H1 (cell line): ENCODE results near the gene PYGB. TPM values are rescaled to one million over a fixed set of nuclear protein-coding genes. Genes with fewer than 3 reads are reported as not detected.

Source experiments
- CTCF ChIA-PET: fragments of 300-600 bp; sonication (Branson Sonifier 250); formaldehyde crosslinking; loops from one replicate; lab custom pipeline; 2021; ENCODE audit not compliant: partially characterized antibody; lab: Charles Lee
- POLR2A ChIA-PET: fragments of 300-600 bp; sonication (Branson Sonifier 250); formaldehyde crosslinking; loops from one replicate; lab custom pipeline; 2021; ENCODE audit warnings: inconsistent platforms; ENCODE audit not compliant: partially characterized antibody; lab: Charles Lee
- DNase-seq, 2 experiments: peaks; one replicate each; pipeline versions ENCODE4 v3.0.0 to v3.0.0-alpha.2; 2010 to 2022; ENCODE audit warnings: low spot score in 2 of 2, low read depth in 1 of 2, mixed read lengths in 1 of 2
- FAIRE-seq: peaks from 2 replicates; lab custom pipeline; 2011; peaks lifted over from hg19 to GRCh38; lab: Jason Lieb, UNC
- H2AFZ ChIP-seq: 2 replicates; pipeline ENCODE4 v1.8.1; 2012; ENCODE audit warnings: low read length, inconsistent platforms
- H2AK5ac ChIP-seq: 2 replicates; pipeline ENCODE4 v1.6.1; 2013; ENCODE audit warnings: low read depth, low read length
- H2BK120ac ChIP-seq: replicated peaks from 2 replicates; pipeline ENCODE3; 2013; ENCODE audit warnings: low read depth, low read length, inconsistent platforms
- H2BK12ac ChIP-seq: 2 replicates; pipeline ENCODE4 v1.6.1; 2013; ENCODE audit warnings: low read depth, low read length
- H2BK15ac ChIP-seq: 2 replicates; pipeline ENCODE4 v1.6.1; 2013; ENCODE audit warnings: low read length
- H2BK20ac ChIP-seq: 2 replicates; pipeline ENCODE4 v1.6.1; 2013; ENCODE audit warnings: low read length
- H2BK5ac ChIP-seq: 2 replicates; pipeline ENCODE4 v1.6.1; 2013; ENCODE audit warnings: low read depth, low read length
- H3K14ac ChIP-seq: 2 replicates; pipeline ENCODE4 v1.6.1; 2013; ENCODE audit warnings: inconsistent platforms; ENCODE audit not compliant: insufficient read length
- H3K18ac ChIP-seq: 2 replicates; pipeline ENCODE4 v1.6.1; 2013; ENCODE audit warnings: low read length; ENCODE audit errors: extremely low read depth
- H3K23ac ChIP-seq: 2 replicates; pipeline ENCODE4 v1.6.1; 2013; ENCODE audit warnings: inconsistent platforms; ENCODE audit not compliant: insufficient read length
- H3K23me2 ChIP-seq: 2 replicates; pipeline ENCODE4 v1.6.1; 2013; ENCODE audit warnings: low read depth, low read length
- H3K27ac ChIP-seq: 2 replicates; pipeline ENCODE4 v1.6.1; 2011; ENCODE audit warnings: low read depth, low read length, inconsistent platforms
- H3K27me3 ChIP-seq, 4 experiments: replicated peaks in 1 of 4; 1 replicate in 1 of 4; 2 replicates in 3 of 4; pipeline versions ENCODE4 v1.6.1 to v1.8.1; 2011 to 2013; ENCODE audit warnings: low read length in 3 of 4, mild to moderate bottlenecking in 3 of 4, inconsistent platforms in 2 of 4, mixed read lengths in 2 of 4, moderate library complexity in 1 of 4; ENCODE audit not compliant: control insufficient read depth in 3 of 4, insufficient read depth in 3 of 4; ENCODE audit errors: extremely low read depth in 1 of 4
- H3K36me3 ChIP-seq, 4 experiments: 2 replicates each; pipeline versions ENCODE4 v1.6.1 to v1.8.1; 2011 to 2013; ENCODE audit warnings: mild to moderate bottlenecking in 4 of 4, low read length in 3 of 4, moderate library complexity in 2 of 4, control low read depth in 1 of 4, inconsistent platforms in 1 of 4; ENCODE audit not compliant: insufficient read depth in 4 of 4, control insufficient read depth in 2 of 4
- H3K4ac ChIP-seq: replicated peaks from 2 replicates; pipeline ENCODE3; 2013; ENCODE audit warnings: low read length, low read depth, mixed read lengths, inconsistent platforms; ENCODE audit not compliant: insufficient read length
- H3K4me1 ChIP-seq, 4 experiments: replicated peaks in 1 of 4; 1 replicate in 1 of 4; 2 replicates in 3 of 4; pipeline versions ENCODE4 v1.6.1 to v1.8.1; 2011 to 2013; ENCODE audit warnings: low read length in 3 of 4, inconsistent platforms in 2 of 4, mixed read lengths in 1 of 4; ENCODE audit not compliant: insufficient read depth in 4 of 4, control insufficient read depth in 3 of 4
- H3K4me2 ChIP-seq, 2 experiments: 2 replicates each; pipeline versions ENCODE4 v1.6.1 to v1.8.1; 2011 to 2013; ENCODE audit warnings: low read depth in 2 of 2, low read length in 2 of 2, control low read depth in 1 of 2, inconsistent platforms in 1 of 2, mild to moderate bottlenecking in 1 of 2; ENCODE audit not compliant: insufficient read depth in 1 of 2
- H3K4me3 ChIP-seq, 4 experiments: fragments of 200-600, 300-600 bp in 1 of 4; sonication (generic), shearing (Covaris generic), sonication (Bioruptor Twin) in 1 of 4; 2 replicates each; pipeline versions ENCODE4 v1.5.1 to v1.8.1; 2011 to 2016; ENCODE audit warnings: low read length in 4 of 4, low read depth in 3 of 4, control low read depth in 2 of 4, inconsistent platforms in 2 of 4, mild to moderate bottlenecking in 2 of 4, mixed read lengths in 1 of 4, moderate library complexity in 1 of 4; ENCODE audit not compliant: insufficient read depth in 2 of 4; ENCODE audit errors: extremely low read depth in 1 of 4
- H3K56ac ChIP-seq: replicated peaks from 2 replicates; pipeline ENCODE3; 2013; ENCODE audit warnings: low read depth, mild to moderate bottlenecking, mixed read lengths, low read length, inconsistent platforms; ENCODE audit not compliant: insufficient read length
- H3K79me1 ChIP-seq: 2 replicates; pipeline ENCODE4 v1.6.1; 2013; ENCODE audit warnings: low read depth, low read length, control low read depth
- H3K79me2 ChIP-seq, 2 experiments: 2 replicates each; pipeline versions ENCODE4 v1.6.1 to v1.8.1; 2012 to 2013; ENCODE audit warnings: low read length in 2 of 2, mild to moderate bottlenecking in 2 of 2, inconsistent platforms in 1 of 2; ENCODE audit not compliant: insufficient read depth in 2 of 2, control insufficient read depth in 1 of 2
- H3K9ac ChIP-seq, 4 experiments: replicated peaks in 1 of 4; 1 replicate in 1 of 4; 2 replicates in 3 of 4; pipeline versions ENCODE4 v1.6.1 to v1.8.1; 2011 to 2013; ENCODE audit warnings: low read depth in 3 of 4, low read length in 3 of 4, control low read depth in 2 of 4, mild to moderate bottlenecking in 2 of 4, moderate library complexity in 2 of 4, inconsistent platforms in 1 of 4; ENCODE audit errors: extremely low read depth in 1 of 4
- H3K9me3 ChIP-seq, 2 experiments: 2 replicates each; pipeline versions ENCODE4 v1.6.1 to v1.8.1; 2012 to 2013; ENCODE audit warnings: mild to moderate bottlenecking in 2 of 2, moderate library complexity in 2 of 2, control low read depth in 1 of 2, inconsistent platforms in 1 of 2, low read depth in 1 of 2, low read length in 1 of 2, mixed read lengths in 1 of 2; ENCODE audit not compliant: insufficient read depth in 2 of 2
- H4K20me1 ChIP-seq, 2 experiments: replicated peaks in 1 of 2; 2 replicates each; pipeline versions ENCODE3 to v1.8.1; 2011 to 2013; ENCODE audit warnings: inconsistent platforms in 2 of 2, low read length in 2 of 2, mild to moderate bottlenecking in 1 of 2; ENCODE audit not compliant: insufficient read depth in 2 of 2, control insufficient read depth in 1 of 2
- H4K5ac ChIP-seq: 2 replicates; pipeline ENCODE4 v1.6.1; 2013; ENCODE audit warnings: low read length, low read depth, mixed read lengths, inconsistent platforms; ENCODE audit not compliant: insufficient read length
- H4K8ac ChIP-seq: 2 replicates; pipeline ENCODE4 v1.8.0; 2013; ENCODE audit warnings: mild to moderate bottlenecking, moderate library complexity, low read length, inconsistent platforms; ENCODE audit not compliant: insufficient read depth; ENCODE audit errors: extremely low read depth
- H4K91ac ChIP-seq: replicated peaks from 2 replicates; pipeline ENCODE3; 2013; ENCODE audit warnings: low read length, mixed read lengths, inconsistent platforms; ENCODE audit not compliant: insufficient read length
- BACH1 ChIP-seq: IDR thresholded peaks from 2 replicates; pipeline ENCODE4 v1.6.1; 2012; ENCODE audit warnings: low read length, improper control_type of control experiment
- EGR1 ChIP-seq: IDR thresholded peaks from 2 replicates; pipeline ENCODE4 v1.6.1; 2011; ENCODE audit warnings: low read depth, low read length, borderline replicate concordance
- EP300 ChIP-seq, 2 experiments: IDR thresholded peaks; 1 replicate in 1 of 2; 2 replicates in 1 of 2; pipeline ENCODE4 v1.6.1; 2011 to 2012; ENCODE audit warnings: low read depth in 2 of 2, low read length in 2 of 2, mild to moderate bottlenecking in 2 of 2, borderline replicate concordance in 1 of 2, inconsistent platforms in 1 of 2, moderate library complexity in 1 of 2
- FOSL1 ChIP-seq: IDR thresholded peaks from 2 replicates; pipeline ENCODE4 v1.6.1; 2011; ENCODE audit warnings: mild to moderate bottlenecking, low read depth, low read length, moderate library complexity; ENCODE audit not compliant: insufficient read depth
- JUND ChIP-seq: IDR thresholded peaks from 2 replicates; pipeline ENCODE4 v1.6.1; 2011; ENCODE audit warnings: mild to moderate bottlenecking, improper control_type of control experiment, low read length
- POLR2A ChIP-seq, 2 experiments: IDR thresholded peaks; 1 replicate in 1 of 2; 2 replicates in 1 of 2; pipeline ENCODE4 v1.6.1; 2011; ENCODE audit warnings: low read depth in 2 of 2, low read length in 2 of 2, mild to moderate bottlenecking in 2 of 2; ENCODE audit errors: control extremely low read depth in 1 of 2
- RFX5 ChIP-seq: IDR thresholded peaks from 2 replicates; pipeline ENCODE4 v1.6.1; 2011; ENCODE audit warnings: low read depth, low read length, improper control_type of control experiment, borderline replicate concordance
- ZNF274 ChIP-seq: IDR thresholded peaks from 2 replicates; pipeline ENCODE4 v1.7.0; 2012; ENCODE audit warnings: low read length, borderline replicate concordance; ENCODE audit errors: extremely low read depth
- WGBS, 2 experiments: shearing (Covaris generic) in 1 of 2; methylation state at CpG; one replicate each; pipeline versions ENCODE4 v1.1.6 to v1.1.7; 2013 to 2015; ENCODE audit warnings: low lambda C conversion rate in 2 of 2, mixed read lengths in 2 of 2, inconsistent platforms in 1 of 2, low coverage in 1 of 2, missing lambda C conversion rate in 1 of 2; ENCODE audit not compliant: insufficient replicate concordance in 2 of 2, insufficient coverage in 1 of 2, insufficient read length in 1 of 2; ENCODE audit errors: extremely low coverage in 1 of 2, missing lambda C conversion rate in 1 of 2; 5-methylcytosine and 5-hydroxymethylcytosine counted together
- polyA plus RNA-seq, 7 experiments: library from polyadenylated mRNA; depleted of rRNA in 3 of 7; stranded (reverse) in 5 of 7; unstranded in 2 of 7; fragments of >200 nt in 5 of 7; fragments of 200-250 nt in 2 of 7; gene quantifications; 1 replicate in 5 of 7; 2 replicates in 1 of 7; 4 replicates in 1 of 7; pipeline versions ENCODE4 v1.2.1 to v1.2.3, GENCODE V29; 2011 to 2013; ENCODE audit warnings: missing spikeins in 2 of 7, mixed read lengths in 2 of 7
- total RNA-seq: library from RNA; stranded (reverse); fragmentation: NEBNext Ultra II Directional; extraction: Animal tissue kit (Norgen Biotek cat#: 25700); gene quantifications from 2 replicates; pipeline ENCODE4 v1.2.1, GENCODE V29; 2021

PYGB gene
- total and polyA plus RNA-seq, 2 of the 8 experiments (the other 6 are each of a cell fraction or from before 2014, with no cell fraction given) = 26.6 to 56.0 TPM

- Histone ChIP-seq H3K14ac (no peak overlapping the region), H3K23ac (no peak overlapping the region), H4K91ac (no peak overlapping the region), H3K79me2 (no peaks in the 10 kb centered on the region), H3K27me3 (no peaks in the 10 kb centered on the region), H3K4ac (no peak overlapping the region), H3K4me1 (no peaks in the 10 kb centered on the region), H4K20me1 (peaks cover 0 to 14% of the 10 kb centered on the region in 2 experiments), H2BK12ac (no peak overlapping the region), H3K56ac (no peak overlapping the region), H2AFZ (no peak overlapping the region), H3K27ac (no peak overlapping the region), H3K9ac (no peak overlapping the region), H2BK20ac (no peak overlapping the region), H3K18ac (no peak overlapping the region), H3K36me3 (peaks cover 4 to 25% (median 19%) of the 10 kb centered on the region in 4 experiments; a peak in 6 of 8 replicates), H2BK15ac (no peak overlapping the region), H2BK5ac (no peak overlapping the region), H3K79me1 (no peaks in the 10 kb centered on the region; the same call in 1 of the 2 replicates), H3K23me2 (no peaks in the 10 kb centered on the region), H3K4me2 (no peak overlapping the region), H2BK120ac (no peak overlapping the region), H4K5ac (no peak overlapping the region), H3K9me3 (no peaks in the 10 kb centered on the region), H3K4me3 (no peak overlapping the region), H4K8ac (no peak overlapping the region), H2AK5ac (no peak overlapping the region)
- peak in 1 of 2 experiments; percentile 39 for DNase-seq
- FAIRE-seq = no peak
- ChIA-PET POLR2A (interaction anchor here (0.7 kb wide), 1 partner anchor 124 kb away, joined by 3 read pairs; the partner anchor contains the start of gene GINS1), CTCF (interaction anchor here (0.6 to 1.5 kb wide), 5 partner anchors 10 to 288 kb away, joined by 3 to 7 read pairs (median 3); no protein-coding TSS in a partner anchor)
- TF ChIP-seq RFX5 (no peak), POLR2A (IDR thresholded peaks at IDR 0.05; ENCODE audit: control extremely low read depth in 1 of 2, low read depth in 2 of 2, low read length in 2 of 2) (no peak), EP300 (IDR thresholded peaks at IDR 0.05; ENCODE audit: borderline replicate concordance in 1 of 2, low read depth in 2 of 2, low read length in 2 of 2) (no peak), BACH1 (no peak), JUND (no peak), ZNF274 (no peak), FOSL1 (no peak), EGR1 (no peak)
- 91% methylated on average over 23 of the region's 24 CpGs; no CpG with 5 or more reads in 1 of the 2 experiments for WGBS, 2 experiments
Observed at GRCh38 chr20:25283221-25283951, 35.5 kb downstream of the PYGB start.
